Cardiac septum (tissue), 1 donor: ENCODE results near the gene OR6C70. TPM values are rescaled to one million over a fixed set of nuclear protein-coding genes. Genes with fewer than 3 reads are reported as not detected.
"Not testable (repeated sequence)": the region's sequence is repeated elsewhere in the genome, so short reads cannot be mapped to it uniquely, and the experiment has no call there.

Source experiments
- DNase-seq: peaks from one replicate; pipeline ENCODE4 v3.0.0-alpha.2; 2020; ENCODE audit warnings: low spot score
- intact Hi-C: fragments of 100-400 bp; cut with DNase I; formaldehyde crosslinking; loops from one replicate; pipeline ENCODE4 v1.14.0; 2022
- long read RNA-seq: library from polyadenylated mRNA; unstranded; transcript quantifications from one replicate; pipeline ENCODE4 v2.0.0, GENCODE V29; 2021
- total RNA-seq: library from RNA; stranded (reverse); fragmentation: NEBNext Ultra II Directional; extraction: Animal tissue kit (Norgen Biotek cat#: 25700); gene quantifications from one replicate; pipeline ENCODE4 v1.2.1, GENCODE V29; 2021
- donor health status: DM: no; HTN: no; CAD: no.

The OR6C70 gene
- total RNA-seq, result not detected
- long read RNA-seq, result 0 reads

DNA sequence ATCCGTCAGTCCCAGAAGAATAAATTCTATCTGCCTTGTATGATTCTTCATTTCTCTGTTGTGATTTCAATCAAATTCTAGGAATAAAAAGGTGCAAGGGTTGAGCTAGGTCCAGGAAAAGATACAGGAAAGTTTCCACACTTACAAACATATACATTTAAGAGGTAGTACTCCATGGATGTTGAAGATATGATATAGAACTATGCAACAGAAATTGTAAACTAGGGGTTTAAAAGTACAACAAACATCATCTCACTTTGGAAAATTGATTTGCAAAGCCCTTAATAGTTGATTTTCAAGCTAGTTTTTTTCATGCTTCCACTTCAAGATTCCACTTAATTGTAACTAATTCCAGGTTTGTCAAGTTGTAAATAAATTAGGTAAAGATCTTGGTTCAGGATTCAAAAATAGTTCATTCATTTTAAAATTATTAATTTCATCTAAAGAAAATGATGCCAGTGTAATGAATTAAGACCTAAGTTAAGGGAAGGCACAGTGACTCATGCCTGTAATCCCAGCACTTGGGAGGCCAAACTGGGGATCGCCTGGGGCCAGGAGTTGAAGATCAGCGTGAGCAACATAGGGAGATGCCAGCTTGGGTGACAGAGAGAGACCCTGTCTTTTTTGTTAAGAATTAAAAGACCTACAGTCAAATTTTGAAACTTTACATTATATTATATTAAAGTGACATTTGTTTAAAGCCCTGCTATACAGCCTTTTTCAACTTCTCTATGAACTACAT is at the start of gene OR6C70:
Gene OR6C70 (minus strand): TSS at position 51 of the 742 bp plus-strand sequence. CDS start 0 bp downstream, at position 51.
- intact Hi-C loops, result no loop called here
- DNase-seq, result no peak

DNA sequence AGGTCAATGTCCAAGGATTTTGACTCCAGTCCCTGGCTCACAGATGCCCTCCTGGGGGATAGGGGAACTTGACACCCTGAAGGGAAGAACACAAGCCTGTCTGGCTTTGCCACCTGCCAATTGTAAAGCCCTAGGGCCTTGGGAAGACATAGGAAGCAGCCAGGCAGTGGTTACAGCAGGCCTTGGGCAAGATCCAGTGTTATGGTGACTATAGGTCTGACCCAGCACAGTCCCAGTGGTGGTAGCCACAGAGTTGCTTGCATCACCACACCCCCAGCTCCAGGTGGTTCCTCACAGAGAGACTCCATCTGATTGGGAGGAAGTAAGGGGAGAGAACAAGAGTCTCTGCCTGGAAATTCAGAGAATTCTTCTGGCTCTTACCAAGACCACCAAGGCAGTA is 46.5 kb upstream of the OR6C70 start:
- no peak for DNase-seq
- intact Hi-C loops, result no loop called here

DNA sequence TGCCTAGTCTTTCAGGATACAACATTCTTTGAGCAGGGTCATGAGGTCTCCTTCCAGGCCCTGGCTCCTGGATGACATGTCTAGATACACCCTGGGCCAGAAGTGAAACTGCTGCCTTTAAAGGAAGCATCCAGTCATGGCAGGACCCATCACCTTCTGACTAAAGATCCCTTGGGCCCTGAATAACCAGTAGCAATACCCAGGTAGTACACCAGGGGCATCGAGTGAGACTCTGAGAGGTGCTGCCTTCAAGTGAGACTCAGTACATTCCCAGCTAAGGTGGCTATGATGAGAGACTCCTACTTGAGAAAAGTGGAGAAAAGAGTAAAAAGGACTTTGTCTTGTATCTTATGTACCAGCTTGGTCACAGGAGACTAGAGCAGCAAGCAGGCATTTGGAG is 45.8 kb upstream of the OR6C70 start:
- intact Hi-C loops, result no loop called here
- DNase-seq, result no peak

DNA sequence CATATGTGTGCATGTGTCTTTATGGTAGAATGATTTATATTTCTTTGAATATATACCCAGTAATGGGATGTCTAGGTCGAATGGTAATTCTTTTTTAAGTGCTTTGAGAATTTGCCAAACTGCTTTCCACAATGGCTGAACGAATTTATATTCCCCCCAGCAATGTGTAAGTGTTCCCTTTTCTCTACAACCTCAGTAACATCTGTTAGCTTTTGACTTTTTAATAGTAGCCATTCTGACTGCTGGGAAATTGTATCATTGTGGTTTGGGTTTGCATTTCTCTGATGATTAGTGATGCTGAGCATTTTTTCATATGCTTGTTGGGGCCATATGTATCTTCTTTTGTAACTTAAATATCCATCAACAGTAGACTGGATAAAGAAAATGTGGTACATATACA is 31.7 kb upstream of the OR6C70 start:
- intact Hi-C loops, result no loop called here
- DNase-seq, result no peak

DNA sequence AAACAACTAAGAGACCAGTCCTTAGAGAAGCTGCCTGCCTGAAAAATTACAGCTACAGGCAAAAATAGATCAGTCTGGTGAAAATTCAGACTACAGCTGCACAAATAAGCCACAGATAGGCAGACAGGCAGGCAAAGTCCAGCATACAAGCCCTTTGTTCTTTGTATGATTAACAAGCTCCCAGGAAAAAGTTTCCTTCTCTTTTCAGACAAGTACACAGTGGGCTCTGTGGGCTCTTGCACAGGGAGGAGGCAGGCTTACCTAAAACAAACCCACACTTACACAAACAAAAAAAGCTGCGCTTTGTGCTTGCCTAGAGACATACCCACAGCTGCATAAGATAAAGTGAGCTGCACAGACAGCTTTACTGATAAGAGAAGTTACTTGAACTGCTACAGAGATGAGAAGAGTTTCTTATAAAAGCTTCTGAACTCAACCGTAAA is 29.9 kb upstream of the OR6C70 start:
- intact Hi-C loops, result no loop called here
- no peak for DNase-seq

DNA sequence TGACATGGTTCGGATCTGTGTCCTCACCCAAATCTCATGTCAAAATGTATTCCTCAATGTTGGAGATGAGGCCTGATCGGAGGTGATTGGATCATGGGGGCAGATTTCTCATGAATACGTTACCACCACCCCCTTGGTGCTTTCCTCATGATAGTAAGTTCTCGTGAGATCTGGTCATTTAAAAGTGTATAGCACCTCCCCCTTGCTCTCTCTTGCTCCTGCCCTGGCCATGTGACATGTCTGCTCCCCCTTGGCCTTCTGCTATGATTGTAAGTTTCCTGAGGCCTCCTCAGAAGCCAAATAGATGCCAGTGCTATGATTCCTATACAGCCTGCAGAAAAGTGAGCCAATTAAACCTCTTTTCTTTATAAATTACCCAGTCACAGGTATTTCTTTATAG is 29.3 kb upstream of the OR6C70 start:
- DNase-seq, result no peak
- intact Hi-C loops, result no loop called here

DNA sequence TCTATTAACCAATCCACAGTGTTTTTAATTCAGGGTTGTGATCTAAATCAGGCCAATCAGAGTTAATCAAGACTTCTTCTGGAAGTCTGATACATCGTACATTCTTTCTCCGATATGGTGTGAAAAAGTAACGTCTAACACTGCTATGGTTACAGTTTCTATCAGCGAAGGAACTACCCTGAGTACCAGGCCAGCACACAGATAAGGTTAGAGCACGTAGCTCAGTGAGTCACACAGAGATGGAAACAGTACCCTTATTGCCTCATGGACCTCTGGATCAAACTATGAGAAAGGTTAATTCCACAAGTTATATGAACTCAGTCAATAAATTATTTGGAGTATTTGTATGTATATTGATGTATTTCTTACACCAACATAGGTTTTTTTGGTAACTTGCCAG is 25.6 kb upstream of the OR6C70 start:
- intact Hi-C loops, result no loop called here
- no peak for DNase-seq

DNA sequence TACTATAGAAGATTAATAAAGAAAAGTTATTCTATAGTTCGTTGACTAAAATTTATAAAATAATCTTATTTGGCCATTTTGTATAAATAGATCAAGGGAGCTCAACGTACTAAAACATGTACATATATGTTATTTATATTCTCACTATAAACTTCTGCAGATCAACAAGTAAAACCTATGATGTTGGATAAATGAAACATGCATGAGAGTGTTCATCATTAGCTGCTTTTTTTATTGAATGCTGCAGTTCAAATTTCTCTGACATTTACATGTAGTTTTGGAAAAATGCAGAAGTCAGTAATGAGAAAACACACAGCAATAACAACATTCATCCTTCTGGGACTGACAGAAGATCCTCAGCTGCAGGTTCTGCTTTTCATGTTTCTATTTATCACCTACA is 22.1 kb upstream of the OR6C70 start, which contains the start of gene OR6C68:
Gene OR6C68 (plus strand): TSS at position 301 of the 400 bp plus-strand sequence. CDS start 0 bp downstream, at position 301.
- intact Hi-C loops, result no loop called here
- no peak for DNase-seq

DNA sequence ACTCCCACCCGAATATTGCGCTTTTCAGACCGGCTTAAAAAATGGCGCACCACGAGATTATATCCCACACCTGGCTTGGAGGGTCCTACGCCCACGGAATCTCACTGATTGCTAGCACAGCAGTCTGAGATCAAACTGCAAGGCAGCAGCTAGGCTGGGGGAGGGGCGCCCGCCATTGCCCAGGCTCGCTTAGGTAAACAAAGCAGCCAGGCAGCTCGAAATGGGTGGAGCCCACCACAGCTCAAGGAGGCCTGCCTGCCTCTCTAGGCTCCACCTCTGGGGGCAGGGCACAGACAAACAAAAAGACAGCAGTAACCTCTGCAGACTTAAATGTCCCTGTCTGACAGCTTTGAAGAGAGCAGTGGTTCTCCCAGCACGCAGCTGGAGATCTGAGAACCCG is 14.3 kb upstream of the OR6C70 start:
- DNase-seq, intact Hi-C loops: not testable (repeated sequence)

DNA sequence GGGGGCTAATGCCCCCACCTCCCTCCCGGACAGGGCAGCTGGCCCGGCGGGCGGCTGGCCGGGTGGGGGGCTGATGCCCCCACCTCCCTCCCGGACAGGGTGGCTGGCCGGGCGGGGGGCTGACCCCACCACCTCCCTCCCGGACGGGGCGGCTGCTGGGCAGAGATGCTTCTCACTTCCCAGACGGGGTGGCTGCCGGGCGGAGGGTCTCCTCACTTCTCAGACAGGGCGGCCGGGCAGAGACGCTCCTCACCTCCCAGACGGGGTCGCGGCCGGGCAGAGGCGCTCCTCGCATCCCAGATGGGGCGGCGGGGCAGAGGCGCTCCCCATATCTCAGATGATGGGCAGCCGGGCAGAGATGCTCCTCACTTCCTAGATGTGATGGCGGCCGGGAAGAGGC is 9.2 kb upstream of the OR6C70 start:
- DNase-seq, intact Hi-C loops: not testable (repeated sequence)

DNA sequence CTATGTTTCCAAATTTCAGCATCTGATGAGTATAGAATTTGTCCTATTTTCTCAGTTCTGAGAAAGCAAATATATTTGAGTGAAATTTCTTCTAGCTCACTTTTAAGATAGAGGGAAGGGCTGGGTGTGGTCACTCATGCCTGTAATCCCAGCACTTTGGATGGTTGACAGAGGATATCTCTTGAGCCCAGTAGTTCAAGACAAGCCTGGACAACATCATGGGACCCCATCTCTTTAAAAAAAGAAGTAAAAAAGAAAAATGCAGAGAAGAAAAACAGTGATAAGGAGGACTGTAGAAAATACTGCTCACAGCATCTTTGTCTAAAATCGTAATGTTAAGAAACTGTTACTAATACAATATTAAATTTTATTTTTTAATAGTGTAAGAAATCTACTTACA is 2.3 kb upstream of the OR6C70 start:
- DNase-seq, result no peak
- intact Hi-C loops, result no loop called here

DNA sequence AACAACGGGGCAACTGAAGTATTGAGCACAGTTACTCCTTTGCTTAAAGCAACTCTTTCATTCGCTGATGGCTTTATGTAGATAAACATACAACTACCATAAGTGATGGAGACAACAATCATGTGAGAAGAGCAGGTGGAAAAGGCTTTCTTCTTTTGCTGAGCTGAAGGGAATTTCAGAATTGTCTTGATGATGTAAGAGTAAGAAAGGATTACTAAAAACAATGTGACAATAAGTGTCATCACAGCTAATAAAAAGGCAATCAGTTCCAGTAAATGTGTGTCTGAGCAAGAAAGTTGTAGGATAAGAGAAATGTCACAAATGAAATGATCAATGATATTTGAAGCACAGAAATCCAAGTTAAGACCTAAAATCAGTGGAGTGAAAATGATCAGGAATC is 647 bp downstream of the OR6C70 start:
- DNase-seq, result no peak
- intact Hi-C loops, result no loop called here

DNA sequence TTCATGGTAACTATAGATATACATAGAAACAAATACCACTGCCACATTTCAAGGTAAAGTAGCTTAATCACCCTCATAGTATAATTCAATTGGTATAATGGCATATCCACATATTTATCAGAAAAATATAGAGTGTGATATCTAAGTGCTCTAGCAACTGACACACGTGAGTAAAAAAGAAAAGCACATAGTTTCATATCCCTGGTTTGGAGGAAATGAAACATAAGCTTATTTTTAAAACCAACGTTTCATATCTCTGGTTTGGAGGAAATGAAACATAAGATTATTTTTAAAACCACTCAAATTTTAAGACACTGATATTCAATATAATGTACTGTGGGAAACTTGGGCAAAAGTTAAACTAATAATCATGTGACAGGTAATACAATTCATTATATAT is 2.1 kb downstream of the OR6C70 start:
- no peak for DNase-seq
- intact Hi-C loops, result no loop called here

DNA sequence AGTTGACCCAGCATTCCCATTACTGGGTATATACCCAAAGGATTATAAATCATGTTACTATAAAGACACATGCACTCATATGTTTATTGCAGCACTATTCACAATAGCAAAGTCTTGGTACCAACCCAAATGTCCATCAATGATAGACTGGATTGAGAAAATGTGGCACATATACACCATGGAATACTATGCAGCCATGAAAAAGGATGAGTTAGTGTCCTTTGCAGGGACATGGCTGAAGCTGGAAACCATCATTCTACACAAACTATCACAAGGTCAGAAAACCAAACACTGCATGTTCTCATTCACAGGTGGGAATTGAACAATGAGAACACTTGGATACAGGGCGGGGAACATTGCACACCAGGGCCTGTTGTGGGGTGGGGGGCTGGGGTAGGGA is 5.0 kb downstream of the OR6C70 start:
- DNase-seq, intact Hi-C loops: not testable (repeated sequence)

DNA sequence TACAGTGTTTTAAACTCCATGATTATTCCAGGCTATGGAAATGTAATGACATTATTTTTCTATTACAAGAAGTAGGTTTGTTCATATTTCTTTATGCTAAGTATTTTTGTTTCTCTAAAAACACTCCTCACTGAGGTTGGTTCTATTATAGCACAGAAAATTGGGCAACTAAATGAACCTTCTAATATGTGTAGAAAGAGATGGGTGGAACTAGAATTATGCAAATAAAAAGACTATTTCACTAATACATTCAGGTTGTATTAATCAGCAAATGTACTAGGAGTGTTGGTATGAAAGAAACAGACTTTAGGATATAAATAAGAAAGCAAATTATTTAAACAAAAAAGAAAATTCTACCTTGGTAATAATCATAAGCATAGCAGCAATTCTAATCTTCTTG is 21.1 kb downstream of the OR6C70 start:
- intact Hi-C loops, result no loop called here
- no peak for DNase-seq

DNA sequence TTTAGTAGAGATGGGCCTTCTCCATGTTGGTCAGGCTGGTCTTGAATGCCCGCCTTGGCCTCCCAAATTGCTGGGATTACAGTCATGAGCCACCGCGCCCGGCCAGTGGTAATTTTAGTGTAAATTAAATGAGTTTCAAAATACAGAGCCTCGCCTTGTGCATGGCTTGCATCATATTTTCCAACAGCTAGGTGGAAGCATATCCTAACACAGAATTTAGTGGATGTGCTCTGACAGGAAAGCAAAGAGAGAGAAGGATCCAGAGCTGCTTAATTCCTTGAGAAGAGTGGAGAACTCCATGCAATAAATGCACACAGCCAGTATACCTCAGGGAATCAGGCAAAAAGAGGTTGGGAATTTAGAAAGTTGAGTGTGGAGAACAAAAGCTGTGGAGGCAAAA is 23.6 kb downstream of the OR6C70 start:
- intact Hi-C loops, result no loop called here
- no peak for DNase-seq

DNA sequence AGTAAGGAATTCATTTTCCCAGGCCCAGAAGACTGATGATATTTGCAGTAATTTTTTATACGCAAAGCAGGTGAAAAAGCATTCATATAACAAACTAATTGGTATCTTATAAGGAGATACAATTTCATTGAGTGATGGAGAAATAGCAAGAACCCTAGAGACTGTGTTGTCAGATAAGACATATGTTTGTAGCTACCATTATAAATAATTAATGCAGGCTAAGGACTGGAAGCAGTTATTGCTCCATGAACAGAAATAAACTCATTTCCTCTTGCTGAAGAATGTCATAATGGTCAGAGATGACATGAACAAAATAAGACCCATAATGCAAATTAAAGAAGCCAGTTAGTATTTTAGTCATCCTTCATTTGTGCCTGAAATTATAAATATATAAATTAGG is 24.6 kb downstream of the OR6C70 start:
- intact Hi-C loops, result no loop called here
- DNase-seq, result no peak

DNA sequence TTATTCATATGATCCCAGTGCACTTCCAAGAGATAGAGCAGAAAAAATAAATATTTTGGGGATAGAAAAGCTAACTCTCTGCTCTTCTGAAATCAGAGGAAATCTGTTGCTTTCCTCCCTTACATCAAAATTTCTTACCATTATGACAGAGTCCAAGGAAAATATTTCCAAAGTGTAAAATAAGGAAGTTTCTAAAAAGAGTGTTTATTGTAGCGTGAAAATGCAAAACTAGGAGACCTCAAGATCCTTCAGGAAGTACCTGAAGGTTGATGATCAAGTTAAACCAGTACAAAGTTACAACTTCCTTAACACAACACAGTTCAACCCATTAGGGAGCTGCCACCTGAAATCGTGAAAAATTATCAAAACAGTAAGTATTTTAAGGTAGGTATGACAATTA is 26.2 kb downstream of the OR6C70 start, which contains the start of gene OR6C2:
Gene OR6C2 (plus strand): TSS at position 301 of the 400 bp plus-strand sequence. CDS start 8,138 bp downstream, outside the sequence.
- intact Hi-C loops, result no loop called here
- DNase-seq, result no peak

DNA sequence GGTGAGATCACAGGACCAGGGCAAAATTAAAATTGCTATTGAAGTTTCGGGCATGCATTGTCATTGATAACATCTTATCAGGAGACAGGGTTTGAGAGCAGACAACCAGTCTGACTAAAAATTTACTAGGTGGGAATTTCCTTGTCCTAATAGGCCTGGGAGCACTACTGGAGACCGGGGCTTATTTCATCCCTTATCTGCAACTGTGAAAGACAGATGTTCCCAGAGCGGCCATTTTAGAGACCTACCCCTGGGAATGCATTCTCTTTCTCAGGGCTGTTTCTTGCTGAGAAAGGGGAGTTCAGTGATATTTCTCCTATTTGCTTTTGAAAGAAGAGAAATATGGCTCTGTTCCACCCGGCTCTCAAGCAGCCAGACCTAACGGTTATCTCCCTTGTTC is 28.7 kb downstream of the OR6C70 start:
- DNase-seq, intact Hi-C loops: not testable (repeated sequence)

DNA sequence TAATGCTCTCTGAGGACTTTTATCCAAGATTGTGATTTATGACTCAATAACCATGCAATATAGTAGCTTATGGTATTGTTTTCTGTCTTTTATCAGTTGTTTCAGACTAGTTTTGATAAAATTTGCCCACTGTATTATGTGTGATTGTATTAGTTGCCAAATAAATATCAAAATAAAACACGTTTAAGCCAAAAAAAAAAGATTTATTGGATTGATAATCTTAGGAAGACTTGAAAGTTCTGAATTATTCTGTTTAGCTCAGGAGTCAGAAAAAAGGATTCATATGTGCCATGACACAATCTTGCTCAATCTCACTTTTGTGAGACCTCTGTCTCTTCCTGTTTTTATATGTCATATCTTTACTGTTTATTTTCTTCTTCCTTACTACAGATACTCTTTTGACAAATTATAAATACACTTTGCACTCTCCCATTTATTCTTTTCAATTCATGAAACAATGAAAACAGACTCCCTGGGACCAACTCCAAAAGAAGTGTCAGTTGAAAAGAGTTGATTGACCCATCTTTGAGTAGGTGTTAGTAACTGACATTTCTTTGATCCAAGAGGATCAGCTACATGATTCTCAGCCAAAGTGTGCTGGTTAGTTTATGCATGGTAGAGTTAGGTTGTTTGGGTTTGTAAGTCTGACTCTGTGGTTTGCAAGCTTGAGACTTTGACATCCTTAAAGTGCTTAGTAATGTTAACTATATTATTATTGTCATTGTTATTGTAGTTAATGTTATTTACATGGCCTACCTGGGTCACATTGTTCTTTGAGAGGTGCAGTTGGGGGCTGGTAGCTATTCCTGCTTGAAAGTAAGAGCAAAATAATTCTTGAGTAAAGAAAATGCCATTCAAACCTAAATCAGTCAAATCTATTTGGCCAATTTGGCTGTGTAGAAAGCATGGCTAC is 41.4 kb downstream of the OR6C70 start:
- intact Hi-C loops, result no loop called here
- DNase-seq, result no peak

DNA sequence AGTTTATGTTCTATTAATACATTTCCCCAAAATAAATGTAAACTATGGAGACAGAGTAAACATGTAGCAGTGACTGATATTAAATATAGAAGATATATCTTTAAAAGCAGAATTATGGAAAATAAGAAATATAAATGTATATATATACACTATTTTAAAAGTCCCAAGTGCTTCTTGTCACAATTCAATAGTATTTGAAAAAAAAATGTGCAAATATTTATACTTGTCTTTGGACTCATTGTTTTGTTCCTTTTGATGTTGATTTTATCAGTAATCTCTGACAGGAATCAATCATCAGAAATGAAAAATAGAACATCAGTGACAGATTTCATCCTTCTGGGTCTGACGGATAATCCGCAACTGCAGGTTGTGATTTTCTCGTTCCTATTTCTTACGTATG is 44.0 kb downstream of the OR6C70 start, which contains the start of gene OR6C76:
Gene OR6C76 (plus strand): TSS at position 301 of the 400 bp plus-strand sequence. CDS start 0 bp downstream, at position 301.
- intact Hi-C loops, result no loop called here

More for the DNA sequence above, 44.0 kb downstream of the OR6C70 start, which contains the start of gene OR6C76:
- no peak for DNase-seq
